PC-9 (cell line): ENCODE measurements around the gene CAPN5.

Experiments
- CTCF ChIP-seq: fragments of 200-600 bp; sonication (generic); conservative IDR thresholded peaks from 2 replicates; pipeline ENCODE4 v1.6.1; 2017; ENCODE audit warnings: mixed run types, antibody characterized with exemption, mild to moderate bottlenecking, moderate library complexity
- EZH2 ChIP-seq: fragments of 200-600 bp; sonication (generic); IDR thresholded peaks from 2 replicates; pipeline ENCODE4 v1.8.0; 2017; ENCODE audit warnings: antibody characterized with exemption, low read depth

- TF ChIP-seq CTCF = no peak
- TF ChIP-seq EZH2 = no peak
Observed at GRCh38 chr11:77020734-77021133, 46.0 kb upstream of the CAPN5 start.
